GM19193 (cell line): ENCODE measurements around the gene KCND2.

ENCODE experiments used
- POLR2A ChIP-seq: IDR thresholded peaks from 4 replicates; pipeline ENCODE4 v1.6.1; 2011; ENCODE audit not compliant: insufficient read depth, insufficient read length; ENCODE audit errors: extremely low read depth

Gene KCND2

GRCh38 chr7:120302190-120302589 lies 29.2 kb downstream of the KCND2 start:
- no peak for TF ChIP-seq POLR2A

DNA sequence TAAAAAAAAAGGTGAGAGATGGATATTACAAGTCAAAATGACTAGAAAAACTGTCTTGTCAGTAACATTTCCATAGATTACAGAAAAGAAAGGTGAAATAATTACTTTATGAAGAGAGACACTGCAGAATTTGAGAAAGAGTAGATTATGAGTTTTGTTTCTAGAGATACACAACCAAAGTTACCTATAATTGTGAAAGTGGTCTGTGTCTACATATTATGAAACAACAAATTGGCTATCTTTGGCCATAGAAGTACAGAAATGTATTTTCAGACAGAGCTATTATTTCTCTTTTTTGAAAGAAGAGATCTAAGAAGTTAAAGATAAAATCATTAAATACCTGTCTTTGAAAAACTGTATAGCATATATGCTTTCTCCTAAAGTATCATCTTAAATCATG lies 30.1 kb downstream of the KCND2 start:
- TF ChIP-seq POLR2A: no peak

DNA sequence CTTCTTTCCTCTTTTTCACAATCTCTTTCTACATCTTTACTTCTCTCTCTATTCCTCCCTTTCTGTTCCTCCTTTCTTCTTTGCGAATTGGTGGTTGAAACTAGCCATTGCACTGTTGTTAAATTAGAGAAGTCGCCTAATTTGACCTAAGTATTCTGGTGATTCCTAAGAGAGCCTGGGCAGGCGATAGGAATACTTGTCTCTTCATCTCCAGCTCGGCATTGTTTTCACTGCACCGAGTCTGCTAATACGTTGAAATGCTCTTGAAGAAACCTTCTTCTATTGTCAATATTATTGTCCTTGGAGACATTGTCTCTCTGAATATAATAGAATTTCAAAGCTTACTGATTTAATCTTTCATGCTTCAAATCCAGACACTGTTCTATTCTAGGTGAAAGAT lies 31.7 kb downstream of the KCND2 start:
- TF ChIP-seq POLR2A: no peak

GRCh38 chr7:120307991-120308545 lies 35.1 kb downstream of the KCND2 start:
- TF ChIP-seq POLR2A: no peak

DNA sequence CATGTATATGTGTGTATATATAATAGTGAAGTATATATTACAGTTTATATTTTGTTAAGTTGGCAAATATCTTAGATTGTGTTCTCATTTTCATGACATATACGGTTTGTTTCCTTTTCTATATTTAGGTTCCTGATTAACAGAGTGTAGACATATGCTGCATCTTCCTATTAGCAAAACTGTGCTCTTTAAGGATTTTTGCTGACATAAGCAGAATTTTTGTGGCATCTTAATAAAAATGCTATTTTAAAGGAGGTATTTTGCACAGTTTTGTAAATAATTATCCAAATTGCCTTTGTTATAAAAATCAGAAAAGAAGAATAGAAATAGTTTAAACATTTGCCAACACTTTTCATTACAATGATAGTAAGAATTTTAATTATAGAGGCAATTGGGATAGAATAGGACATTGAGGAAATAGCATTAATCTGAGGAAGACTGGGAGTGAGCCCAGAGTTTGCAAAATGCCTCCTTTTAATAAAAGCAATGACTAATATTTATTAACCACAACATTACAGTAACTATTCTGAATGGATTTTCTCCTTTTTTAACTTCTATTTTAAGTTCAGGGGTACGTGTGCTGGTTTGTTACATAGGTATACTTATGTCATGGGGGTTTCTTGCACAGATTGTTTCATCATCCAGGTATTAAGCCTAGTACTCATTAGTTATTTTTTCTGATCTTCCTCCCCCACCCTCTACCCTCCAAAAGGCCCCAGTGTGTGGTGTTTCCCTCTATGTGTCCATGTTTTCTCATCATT lies 38.2 kb downstream of the KCND2 start:
- TF ChIP-seq POLR2A: no peak

DNA sequence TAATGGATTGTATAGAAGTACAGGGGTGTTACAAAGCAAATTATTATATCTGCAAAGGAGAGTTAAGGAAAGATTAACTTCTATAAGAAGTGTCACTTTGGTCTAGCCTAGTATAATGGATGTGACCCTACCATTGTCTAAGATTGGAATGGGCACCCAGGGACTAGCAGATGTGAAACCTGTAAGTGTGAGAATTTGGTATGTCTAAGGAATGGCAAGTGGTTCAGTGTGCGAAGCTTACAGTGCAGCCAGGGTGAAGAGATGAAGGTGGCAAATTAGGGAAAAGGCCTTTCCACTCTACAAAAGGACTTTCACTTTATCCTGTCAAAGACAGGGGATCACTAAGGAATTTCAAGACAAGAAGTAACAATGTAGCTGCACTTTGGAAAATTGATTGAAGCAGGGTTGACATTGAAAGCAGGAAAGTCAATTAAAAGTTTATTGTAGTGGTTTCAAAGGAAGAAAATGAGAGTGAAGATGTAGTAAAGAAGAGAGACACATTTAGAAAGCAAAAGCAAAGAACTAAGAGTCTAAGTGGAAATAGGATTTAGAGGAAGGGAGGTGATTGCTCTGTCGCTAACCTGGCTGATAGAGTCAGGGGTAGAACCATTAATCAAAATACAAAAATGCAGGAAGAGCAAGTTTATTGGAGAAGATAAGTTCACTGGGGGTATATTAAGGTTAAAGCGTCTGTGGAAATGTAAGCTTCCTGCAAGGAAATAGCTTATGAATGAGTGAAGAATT lies 47.4 kb downstream of the KCND2 start:
- TF ChIP-seq POLR2A: no peak

DNA sequence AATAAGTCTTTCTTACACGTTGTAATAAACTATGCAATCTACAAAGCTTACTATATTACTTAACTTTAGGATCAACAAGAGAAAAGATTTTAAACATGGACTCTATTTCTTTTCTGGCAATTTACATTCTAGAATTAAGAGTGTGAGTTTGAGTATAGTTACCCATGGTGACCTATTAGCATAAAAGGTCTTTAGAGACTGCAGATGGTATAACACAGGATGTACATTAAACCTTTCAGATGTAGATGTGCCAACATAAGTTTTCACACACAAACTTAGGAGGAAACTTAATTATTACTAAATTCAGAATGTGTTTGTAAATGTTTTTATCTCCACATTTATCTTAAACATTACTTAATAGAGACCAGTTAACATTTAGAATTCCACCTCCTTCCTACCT lies 54.1 kb downstream of the KCND2 start:
- no peak for TF ChIP-seq POLR2A

DNA sequence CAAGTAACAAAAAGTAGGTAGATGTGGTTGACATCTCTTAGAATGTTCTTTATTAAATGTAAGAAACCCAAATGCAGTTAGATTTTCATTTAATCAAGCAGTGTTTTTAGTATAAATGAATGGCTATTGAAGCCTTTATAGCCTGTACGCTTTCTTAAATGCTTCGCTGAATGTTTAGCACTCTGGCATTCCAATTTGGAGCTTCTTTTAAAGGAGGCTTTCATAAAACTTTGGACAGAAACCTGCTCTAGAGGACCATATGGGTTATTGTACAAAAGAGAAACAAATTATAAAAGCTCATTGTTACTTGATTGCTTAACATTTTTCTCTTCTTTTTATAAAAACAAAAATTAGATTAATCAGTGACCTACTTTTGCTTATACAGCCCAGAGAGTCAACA lies 59.5 kb downstream of the KCND2 start:
- TF ChIP-seq POLR2A: no peak

GRCh38 chr7:120334475-120334874 lies 61.5 kb downstream of the KCND2 start:
- no peak for TF ChIP-seq POLR2A

DNA sequence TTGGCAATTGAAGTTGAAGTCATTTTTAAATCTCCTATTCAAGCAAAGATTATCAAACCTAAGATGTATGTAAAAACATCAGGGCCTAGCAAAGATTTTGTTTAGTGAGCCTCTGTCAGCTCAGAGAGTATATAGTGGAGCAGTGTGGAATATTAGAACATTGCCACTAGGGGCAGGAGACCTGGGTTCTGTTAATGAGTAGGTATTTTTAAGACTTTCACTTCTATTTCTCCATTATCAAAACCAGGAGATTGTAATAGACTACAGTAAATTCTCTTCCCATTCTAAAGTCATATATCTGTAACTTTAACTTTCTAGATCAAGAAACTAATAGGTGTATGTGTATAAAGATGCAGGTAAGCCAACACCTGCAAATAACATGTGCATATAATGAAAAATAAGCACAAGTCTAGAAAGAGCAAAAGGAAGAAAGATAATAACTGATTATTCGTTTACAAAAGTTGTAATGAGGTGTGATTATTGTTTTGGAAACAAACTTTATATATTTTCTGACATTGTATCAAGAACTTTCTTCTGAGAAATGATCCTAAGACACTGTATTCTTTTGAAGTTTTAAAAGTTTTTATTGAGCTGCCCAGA lies 64.4 kb downstream of the KCND2 start:
- TF ChIP-seq POLR2A: no peak

DNA sequence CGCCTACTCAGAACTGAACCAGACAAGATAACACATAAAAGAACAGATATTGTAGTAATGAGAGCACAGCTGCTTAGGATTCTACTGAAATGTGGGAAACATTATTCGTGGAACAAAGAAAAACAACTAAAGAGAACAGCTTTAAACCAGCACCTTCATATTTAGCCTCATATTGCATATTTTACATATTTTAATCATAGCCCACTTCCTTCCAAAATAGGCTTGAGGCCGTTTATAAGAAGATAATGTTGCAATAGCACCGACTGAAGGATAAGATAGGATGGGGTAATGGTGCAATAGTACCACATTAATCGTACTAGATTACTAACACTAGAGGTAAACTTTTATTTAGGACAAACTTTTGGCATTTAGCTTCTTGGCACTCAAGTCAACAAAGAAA lies 71.3 kb downstream of the KCND2 start:
- no peak for TF ChIP-seq POLR2A

GRCh38 chr7:120353171-120353570 lies 80.2 kb downstream of the KCND2 start:
- no peak for TF ChIP-seq POLR2A

- TF ChIP-seq POLR2A: no peak
These were observed 87.9 kb downstream of the KCND2 start for GRCh38 chr7:120360918-120361317.

DNA sequence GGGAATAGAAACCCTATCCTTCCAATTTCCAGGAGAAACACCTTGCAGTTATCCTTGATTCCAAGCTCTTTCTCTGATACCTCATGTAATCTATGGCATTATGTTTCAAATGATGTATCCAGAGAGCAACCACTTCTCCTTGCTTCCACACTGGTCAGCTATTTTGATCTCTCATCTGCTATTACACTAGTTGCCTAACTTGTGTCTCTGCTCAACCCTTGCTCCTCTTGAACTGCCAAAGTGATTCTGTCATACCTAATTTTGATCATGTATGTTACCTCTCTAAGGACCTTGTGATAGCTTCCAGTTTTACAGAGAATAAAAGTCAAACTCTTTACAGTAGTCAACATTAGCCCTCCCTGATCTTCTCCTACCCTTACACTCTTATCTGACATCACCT lies 90.4 kb downstream of the KCND2 start:
- no peak for TF ChIP-seq POLR2A

GRCh38 chr7:120370954-120371353 lies 98.0 kb downstream of the KCND2 start:
- TF ChIP-seq POLR2A: no peak
